HG03025 (cell line): ENCODE data around the gene KLK14.

Experiments
- ATAC-seq: cut with Tn5 transposase; IDR thresholded peaks from one replicate; pipeline ENCODE4 v1.9.1; 2021; ENCODE audit warnings: mild to moderate bottlenecking, moderate library complexity; ENCODE audit not compliant: unreplicated experiment, low FRiP score

KLK14 gene

DNA sequence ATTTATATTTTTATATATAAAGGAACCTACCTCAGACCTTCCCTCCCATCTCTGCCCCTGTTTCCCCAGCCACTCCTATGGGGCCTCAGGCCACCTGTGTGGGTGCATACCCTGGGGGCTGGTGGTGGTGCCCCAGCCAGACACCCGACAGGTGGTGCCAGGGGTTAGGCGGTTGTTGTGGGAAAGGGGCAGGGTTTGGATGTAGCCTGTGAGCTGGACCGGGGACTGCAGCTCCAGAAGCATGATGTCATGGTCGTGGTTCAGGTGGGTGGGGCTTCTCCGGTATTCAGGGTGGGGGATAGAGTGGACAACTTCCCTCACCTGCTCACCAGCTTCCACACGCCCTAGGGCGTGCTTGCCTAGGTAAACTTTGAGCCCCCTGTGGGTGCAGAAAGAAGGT lies 23.0 kb downstream of the KLK14 start:
- ATAC-seq, result no peak

GRCh38 chr19:51055866-51056265 lies 26.8 kb downstream of the KLK14 start:
- ATAC-seq, result no peak

- ATAC-seq, result no peak
Observed at GRCh38 chr19:51047031-51047335, 35.7 kb downstream of the KLK14 start.

- ATAC-seq, result no peak
Observed at GRCh38 chr19:51044327-51044726, 38.4 kb downstream of the KLK14 start.

GRCh38 chr19:51043497-51043896 lies 39.2 kb downstream of the KLK14 start:
- ATAC-seq, result no peak

GRCh38 chr19:51040151-51040550 lies 42.5 kb downstream of the KLK14 start:
- no peak for ATAC-seq

DNA sequence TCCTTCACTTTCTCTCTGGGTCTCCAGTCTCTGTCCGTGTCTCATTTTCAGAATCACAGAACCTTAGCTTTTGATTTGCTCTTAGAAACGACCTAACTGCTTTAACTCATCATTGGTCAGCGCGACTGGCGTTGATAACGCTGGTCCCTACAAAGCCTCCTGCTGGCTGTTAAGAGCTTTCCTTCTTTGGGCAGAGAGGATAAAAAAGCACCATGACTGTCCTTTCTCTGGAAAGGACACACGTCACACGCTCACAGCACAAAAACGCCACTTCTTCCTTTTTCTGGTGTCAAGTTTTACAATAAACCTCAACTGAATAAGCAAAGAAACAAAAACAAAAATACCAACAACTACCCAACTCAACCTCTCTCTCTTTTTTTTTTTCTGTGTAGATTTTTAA lies 46.2 kb downstream of the KLK14 start:
- ATAC-seq, result no peak

DNA sequence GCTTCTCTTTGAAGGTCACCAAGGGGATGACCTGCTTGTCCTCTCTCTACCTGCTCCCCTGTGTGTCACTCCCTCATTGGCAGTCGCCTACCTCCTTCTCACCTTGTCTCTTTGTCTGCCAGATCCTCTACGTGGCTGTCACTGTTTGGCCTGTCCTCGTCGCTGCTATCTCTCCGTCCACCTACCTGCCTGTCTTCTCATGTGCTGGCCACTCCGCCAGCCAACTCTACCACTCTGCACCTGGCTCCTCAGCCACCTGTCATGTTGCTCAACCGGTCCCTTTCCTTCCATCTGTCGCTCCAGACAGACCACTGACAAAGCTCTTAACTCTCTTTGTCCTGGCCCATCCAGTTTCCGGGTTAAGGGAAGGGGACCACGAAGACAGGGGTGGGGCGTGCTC lies 48.0 kb downstream of the KLK14 start, which contains the start of gene KLK12:
Gene KLK12, minus strand, starts transcription at position 299 of the 400 bp plus-strand sequence. CDS start 381 bp downstream, outside the sequence.
- no peak for ATAC-seq

DNA sequence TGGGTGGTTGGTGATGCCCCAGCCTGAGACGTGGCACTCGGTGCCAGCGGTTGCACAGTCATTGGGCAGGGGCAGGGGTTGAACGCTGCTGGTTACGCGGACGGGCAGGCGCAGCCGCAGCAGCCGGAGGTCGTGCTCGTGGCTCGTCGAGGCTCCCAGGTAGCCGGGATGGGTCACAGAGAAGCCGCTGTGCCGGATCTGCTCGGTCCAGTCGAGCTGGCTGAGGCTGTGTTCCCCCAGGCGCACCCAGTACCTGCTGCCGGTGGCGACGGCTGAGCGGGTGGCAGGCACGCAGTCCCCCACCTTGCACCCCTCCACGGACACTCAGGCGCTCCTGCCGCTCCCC lies 50.8 kb downstream of the KLK14 start:
- no peak for ATAC-seq

- no peak for ATAC-seq
Observed at GRCh38 chr19:51031220-51031879, 51.3 kb downstream of the KLK14 start.

GRCh38 chr19:51030631-51031030 lies 52.1 kb downstream of the KLK14 start:
- ATAC-seq, result no peak

DNA sequence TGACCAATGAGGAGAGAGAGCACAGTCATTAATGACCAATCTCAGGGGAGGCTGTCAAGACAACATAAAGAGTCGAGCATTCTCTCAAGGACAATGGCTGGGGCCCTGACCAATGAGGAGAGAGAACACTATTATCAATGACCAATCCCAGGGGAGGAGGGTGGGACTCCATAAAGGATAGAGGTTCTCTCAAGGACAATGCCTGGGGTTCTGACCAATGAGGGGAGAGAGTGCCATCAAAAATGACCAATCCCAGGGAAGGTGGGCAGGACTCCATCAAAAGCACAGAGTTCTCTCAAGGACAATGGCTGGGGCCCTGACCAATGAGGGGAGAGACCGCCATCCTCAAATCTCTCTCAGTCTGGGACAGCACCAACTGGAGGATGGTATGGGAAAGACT lies 53.0 kb downstream of the KLK14 start:
- no peak for ATAC-seq
